ENCODE data around the gene MLF2. TPM values are rescaled to one million over a fixed set of nuclear protein-coding genes. Genes with fewer than 3 reads are reported as not detected.

The MLF2 gene
- total and polyA plus RNA-seq, 2 of the 13 experiments (the other 11 are each of a cell fraction or from before 2014, with no cell fraction given): 88.1 to 167 TPM

- peak; percentile 86 for TF ChIP-seq ZNF407 (CRISPR knock-in tag; IDR thresholded peaks at IDR 0.05; ENCODE audit: not compliant biosample characterization)
- TF ChIP-seq GPN1 (CRISPR knock-in tag; IDR thresholded peaks at IDR 0.05; ENCODE audit: borderline replicate concordance): 0 out of 2 replicates have a peak, but pooled peaks have one; percentile 46
- TF ChIP-seq NR2F6 (IDR thresholded peaks at IDR 0.05): no peak
- peak; percentile 13; the same call in 1 of the 2 replicates for TF ChIP-seq NR2F6 (CRISPR knock-in tag; IDR thresholded peaks at IDR 0.05)
- peak; percentile 79; the same call in 1 of the 2 replicates for TF ChIP-seq ZNF747 (CRISPR knock-in tag; IDR thresholded peaks at IDR 0.05; ENCODE audit: borderline replicate concordance)
- peak; percentile 87 for TF ChIP-seq ARID4A (CRISPR knock-in tag; IDR thresholded peaks at IDR 0.05; ENCODE audit: borderline replicate concordance)
- TF ChIP-seq ZNF800 (CRISPR knock-in tag; IDR thresholded peaks at IDR 0.05): no peak; the same call in 1 of the 2 replicates
- no peak; the same call in 1 of the 2 replicates for TF ChIP-seq ZNF460 (CRISPR knock-in tag; IDR thresholded peaks at IDR 0.05; ENCODE audit: borderline replicate concordance)
- TF ChIP-seq TOE1 (CRISPR knock-in tag; IDR thresholded peaks at IDR 0.05): 0 out of 2 replicates have a peak, but pooled peaks have one; percentile 44
- no peak for TF ChIP-seq ZSCAN21 (CRISPR knock-in tag; IDR thresholded peaks at IDR 0.05; ENCODE audit: borderline replicate concordance)
- TF ChIP-seq ATRX (CRISPR knock-in tag; IDR thresholded peaks at IDR 0.05; ENCODE audit: borderline replicate concordance): no peak
- no peak for TF ChIP-seq ETS1 (CRISPR knock-in tag; IDR thresholded peaks at IDR 0.05)
These were observed at the start of gene MLF2 (continued) for GRCh38 chr12:6752921-6753771.
